Right cardiac atrium (tissue), 5 donors: Measurements from ENCODE around the gene PZP. TPM values are rescaled to one million over a fixed set of nuclear protein-coding genes. Genes with fewer than 3 reads are reported as not detected.
"Not testable (repeated sequence)": the region's sequence is repeated elsewhere in the genome, so short reads cannot be mapped to it uniquely, and the experiment has no call there.

Experiments
- ATAC-seq, 2 donors: fragments of 200-7000 bp; cut with Tn5 transposase; one replicate each; pipeline versions ENCODE4 v1.8.0 to v1.9.1; 2020; ENCODE audit warnings: moderate library complexity in 2 of 2, mild to moderate bottlenecking in 1 of 2
- DNase-seq, 3 donors: peaks; one replicate each; pipeline ENCODE4 v3.0.0-alpha.2; 2020
- H3K27ac ChIP-seq: one replicate; pipeline ENCODE4 v1.5.1; 2013; ENCODE audit warnings: mild to moderate bottlenecking, low read length, control low read depth, moderate library complexity
- H3K27me3 ChIP-seq: one replicate; pipeline ENCODE4 v1.6.1; 2013; ENCODE audit not compliant: control insufficient read depth, insufficient read depth
- H3K4me1 ChIP-seq: one replicate; pipeline ENCODE4 v1.6.1; 2013; ENCODE audit warnings: low read length; ENCODE audit not compliant: control insufficient read depth, insufficient read depth
- H3K4me3 ChIP-seq: one replicate; pipeline ENCODE4 v1.5.1; 2013; ENCODE audit warnings: low read length, control low read depth
- H3K9me3 ChIP-seq: one replicate; pipeline ENCODE4 v1.6.1; 2013; ENCODE audit warnings: low read length; ENCODE audit not compliant: control insufficient read depth
- WGBS: extraction: QIAGEN DNeasy Blood & Tissue Kit; methylation state at CpG from one replicate; pipeline ENCODE4 v1.1.7; 2013; 5-methylcytosine and 5-hydroxymethylcytosine counted together
- intact Hi-C, 4 donors: fragments of 100-400 bp; cut with DNase I; formaldehyde crosslinking; loops; one replicate each; pipeline versions ENCODE4 v1.11.0 to v1.14.0; 2022 to 2023
- polyA plus RNA-seq: library from polyadenylated mRNA; stranded (reverse); fragments of 200-250 nt; gene quantifications from one replicate; pipeline ENCODE4 v1.2.3, GENCODE V29; 2013
- total RNA-seq, 4 donors: library from RNA; stranded (reverse); fragmentation: NEBNext Ultra II Directional; extraction: Animal tissue kit (Norgen Biotek cat#: 25700); gene quantifications; one replicate each; pipeline ENCODE4 v1.2.1, GENCODE V29; 2021
- donor health status: healthy with polysubstance abuse.
- donor health status: DM: no; HTN: yes; CAD: no.
- donor health status: DM: no; HTN: no; CAD: no.
- donor health status: DM: no; HTN: yes; CAD: no; lungs with severe emphysema.
- donor health status: DM: yes; HTN: yes; CAD: no.

The PZP gene
- total and polyA plus RNA-seq, 5 donors, result 0.14 to 0.74 (median 0.39) TPM

GRCh38 chr12:9240776-9241175 is 32.6 kb upstream of the PZP start:
- H3K27me3 ChIP-seq, result no peaks in the 10 kb centered on the region
- intact Hi-C loops, result no loop called here
- ATAC-seq (peak in 1 of 2 donors; percentile 40), DNase-seq (no peak)
- no peaks in the 10 kb centered on the region for H3K4me1 ChIP-seq
- no peak overlapping the region for H3K27ac ChIP-seq
- WGBS, result 78% methylated on average over 5 of the region's 5 CpGs
- H3K4me3 ChIP-seq, result peak overlapping the region; percentile 61
- no peaks in the 10 kb centered on the region for H3K9me3 ChIP-seq

GRCh38 chr12:9240004-9240635 is 31.9 kb upstream of the PZP start:
- peak in 1 of 2 donors; percentile 41 for ATAC-seq
- intact Hi-C loops, H3K27me3 ChIP-seq, H3K9me3 ChIP-seq, H3K4me1 ChIP-seq: not testable (repeated sequence)
- peak overlapping the region; percentile 33 for H3K27ac ChIP-seq
- peak; percentile 22 to 58 (median 53) for DNase-seq
- peak overlapping the region; percentile 61 for H3K4me3 ChIP-seq
- 19% methylated on average over 30 of the region's 33 CpGs for WGBS

DNA sequence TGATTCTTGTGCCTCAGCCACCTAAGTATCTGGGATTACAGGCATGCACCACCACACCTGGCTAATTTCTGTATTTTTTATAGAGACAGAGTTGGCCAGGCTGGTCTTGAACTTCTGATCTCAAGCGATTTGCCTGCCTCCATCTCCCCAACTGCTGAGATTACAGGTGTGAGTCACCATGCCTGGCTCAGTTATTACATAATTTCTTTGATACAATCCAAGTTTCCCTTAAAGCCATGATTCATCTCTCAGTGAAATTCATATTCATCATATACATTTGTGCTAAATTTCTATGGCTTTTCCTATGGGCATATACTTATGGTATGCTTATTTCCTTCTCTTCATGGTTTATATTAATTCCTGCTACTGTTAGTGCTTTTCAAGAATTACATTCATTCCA is 29.1 kb upstream of the PZP start:
- 82% methylated on average over 1 of the region's 1 CpG for WGBS
- no peak for DNase-seq
- no peak for ATAC-seq
- H3K4me3 ChIP-seq, result no peak overlapping the region
- intact Hi-C loops, result no loop called here
- no peaks in the 10 kb centered on the region for H3K4me1 ChIP-seq
- no peaks in the 10 kb centered on the region for H3K27me3 ChIP-seq
- H3K27ac ChIP-seq, result no peak overlapping the region
- no peaks in the 10 kb centered on the region for H3K9me3 ChIP-seq

DNA sequence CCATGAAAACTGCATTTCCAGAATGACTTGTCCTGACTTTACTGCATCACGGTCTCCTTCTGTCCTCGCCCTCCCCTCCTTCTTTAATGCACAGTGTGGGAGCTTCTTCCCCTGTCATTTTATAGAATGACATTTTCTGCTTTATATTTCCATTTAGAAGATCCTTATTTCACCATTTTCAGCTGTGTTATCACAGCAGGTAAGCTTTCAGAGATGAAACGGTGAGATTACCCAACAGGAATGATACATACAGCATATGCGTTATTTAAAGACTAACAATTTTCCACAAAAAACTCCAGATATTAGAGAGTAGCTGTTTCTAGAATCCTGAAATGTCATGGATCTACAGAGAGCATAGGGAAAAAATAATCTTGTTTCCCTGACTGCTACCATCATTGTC is 27.3 kb upstream of the PZP start:
- Histone ChIP-seq H3K27ac (no peak overlapping the region), H3K9me3 (no peaks in the 10 kb centered on the region), H3K4me1 (no peaks in the 10 kb centered on the region), H3K27me3 (no peaks in the 10 kb centered on the region), H3K4me3 (no peak overlapping the region)
- no peak for DNase-seq
- intact Hi-C loops, result no loop called here
- no peak for ATAC-seq
- 94% methylated on average over 4 of the region's 4 CpGs for WGBS

GRCh38 chr12:9227950-9228349 is 19.8 kb upstream of the PZP start:
- intact Hi-C loops, result no loop called here
- WGBS, result 78% methylated on average over 8 of the region's 8 CpGs
- Histone ChIP-seq H3K4me1 (no peaks in the 10 kb centered on the region), H3K4me3 (no peak overlapping the region), H3K27ac (no peak overlapping the region), H3K27me3 (no peaks in the 10 kb centered on the region), H3K9me3 (no peaks in the 10 kb centered on the region)
- DNase-seq (no peak), ATAC-seq (no peak)

DNA sequence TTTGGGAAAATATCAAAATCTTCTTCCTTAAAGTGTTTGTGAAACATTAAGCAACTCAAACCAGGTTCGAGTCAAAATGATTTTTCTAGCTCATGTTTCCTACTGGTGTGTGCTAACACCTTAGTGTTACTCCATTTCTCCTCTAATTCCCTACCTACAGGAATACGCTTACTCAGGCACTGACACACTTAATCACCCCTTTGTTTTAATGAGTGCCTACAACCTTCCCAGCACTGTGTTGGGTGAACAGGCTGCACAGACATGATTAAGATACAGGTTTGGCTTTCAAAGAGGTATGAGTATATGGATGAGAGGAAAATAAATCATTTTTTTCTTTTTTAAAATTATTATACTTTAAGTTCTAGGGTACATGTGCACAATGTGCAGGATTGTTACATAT is 15.6 kb upstream of the PZP start:
- Histone ChIP-seq H3K4me1 (no peaks in the 10 kb centered on the region), H3K27me3 (no peaks in the 10 kb centered on the region), H3K27ac (no peak overlapping the region), H3K4me3 (no peak overlapping the region), H3K9me3 (no peaks in the 10 kb centered on the region)
- WGBS, result 91% methylated on average over 2 of the region's 2 CpGs
- ATAC-seq, result no peak
- no peak for DNase-seq
- intact Hi-C loops, result no loop called here

DNA sequence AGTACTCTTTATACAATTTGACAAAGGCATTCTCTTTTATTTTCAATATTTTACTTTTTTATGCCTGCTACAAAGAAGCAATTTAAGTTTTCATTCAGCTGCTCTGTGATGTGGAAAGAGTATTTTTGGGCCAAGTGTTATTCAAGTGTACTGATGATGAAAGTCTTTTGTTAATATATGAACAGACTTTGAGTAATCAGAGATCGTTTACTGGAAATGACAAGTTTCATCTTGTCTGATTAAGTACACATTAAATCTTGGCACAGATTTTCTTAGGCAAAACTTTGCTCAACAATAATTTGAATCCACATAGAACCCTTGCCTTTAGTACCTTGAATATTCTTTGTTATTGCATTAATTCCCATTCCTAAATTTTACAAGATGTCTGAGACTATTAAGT is 13.3 kb upstream of the PZP start:
- no peak for ATAC-seq
- no peaks in the 10 kb centered on the region for H3K4me1 ChIP-seq

GRCh38 chr12:9221011-9221410 is 12.8 kb upstream of the PZP start:
- H3K4me3 ChIP-seq, H3K27ac ChIP-seq, H3K9me3 ChIP-seq, intact Hi-C loops, ATAC-seq, DNase-seq, H3K4me1 ChIP-seq, H3K27me3 ChIP-seq: not testable (repeated sequence)
- WGBS, result 78% methylated on average over 9 of the region's 9 CpGs

More for the DNA sequence above, 13.3 kb upstream of the PZP start:
- no peaks in the 10 kb centered on the region for H3K27me3 ChIP-seq
- intact Hi-C loops, result no loop called here
- DNase-seq, result no peak
- H3K27ac ChIP-seq, result no peak overlapping the region
- H3K9me3 ChIP-seq, result no peaks in the 10 kb centered on the region
- no peak overlapping the region for H3K4me3 ChIP-seq
- WGBS, result 33% methylated on average over 1 of the region's 1 CpG

- Histone ChIP-seq H3K27me3 (no peaks in the 10 kb centered on the region), H3K27ac (no peak overlapping the region), H3K9me3 (no peaks in the 10 kb centered on the region), H3K4me1 (no peaks in the 10 kb centered on the region), H3K4me3 (no peak overlapping the region)
- DNase-seq (no peak), ATAC-seq (no peak)
- WGBS, result 96% methylated on average over 2 of the region's 2 CpGs
- intact Hi-C loops, result no loop called here
Observed at GRCh38 chr12:9214534-9214933, 6.3 kb upstream of the PZP start.

GRCh38 chr12:9211687-9212086 is 3.5 kb upstream of the PZP start:
- ATAC-seq, result no peak
- H3K9me3 ChIP-seq, result no peaks in the 10 kb centered on the region
- intact Hi-C loops, result no loop called here
- WGBS, result 98% methylated on average over 1 of the region's 1 CpG
- DNase-seq, result no peak
- no peaks in the 10 kb centered on the region for H3K27me3 ChIP-seq
- no peaks in the 10 kb centered on the region for H3K4me1 ChIP-seq
- no peak overlapping the region for H3K4me3 ChIP-seq
- no peak overlapping the region for H3K27ac ChIP-seq

DNA sequence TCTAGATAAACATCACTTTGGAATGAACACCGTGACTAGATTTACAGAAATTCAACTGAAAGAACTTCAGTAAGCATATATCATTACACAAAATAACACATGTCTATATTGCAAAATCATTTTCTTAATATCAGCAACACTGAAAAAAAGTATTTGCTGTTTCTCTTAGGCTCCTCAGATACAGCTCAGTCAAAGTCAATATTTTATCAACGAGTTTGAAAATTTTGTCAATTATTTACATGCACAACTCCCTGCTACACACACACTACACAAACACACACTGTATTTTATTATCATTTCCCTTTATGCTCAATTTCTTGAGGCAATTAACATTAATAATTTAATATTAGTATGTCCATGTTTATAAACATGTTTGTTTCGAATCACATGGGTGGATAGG is 3.8 kb downstream of the PZP start:
- no peaks in the 10 kb centered on the region for H3K4me1 ChIP-seq
- H3K27me3 ChIP-seq, result no peaks in the 10 kb centered on the region
- no peaks in the 10 kb centered on the region for H3K9me3 ChIP-seq
- no peak overlapping the region for H3K4me3 ChIP-seq
- no peak for DNase-seq
- no peak for ATAC-seq
- H3K27ac ChIP-seq, result no peak overlapping the region
- WGBS, result 78% methylated on average over 3 of the region's 3 CpGs
- intact Hi-C loops, result no loop called here

DNA sequence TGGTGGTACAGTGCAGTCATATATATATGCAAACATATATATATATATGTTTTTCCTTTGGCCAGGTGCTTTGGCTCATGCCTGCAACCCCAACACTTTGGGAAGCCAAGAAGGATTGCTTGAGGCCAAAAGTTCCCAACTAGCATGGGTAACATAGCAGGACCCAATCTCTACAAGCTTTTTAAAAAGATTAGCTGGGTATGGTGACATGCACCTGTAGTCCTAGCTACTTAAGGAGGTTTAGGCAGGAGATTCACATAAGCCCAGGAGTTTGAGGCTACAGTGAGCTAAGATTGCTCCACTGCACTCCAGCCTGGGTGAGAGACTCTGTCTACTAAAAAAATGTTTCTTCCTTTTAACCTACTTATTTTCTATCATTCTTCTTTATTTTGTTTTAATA is 10.2 kb downstream of the PZP start:
- Histone ChIP-seq H3K27me3 (no peaks in the 10 kb centered on the region), H3K27ac (no peak overlapping the region), H3K9me3 (no peaks in the 10 kb centered on the region), H3K4me1 (no peaks in the 10 kb centered on the region), H3K4me3 (no peak overlapping the region)
- intact Hi-C loops, result no loop called here
- DNase-seq, result no peak
- no peak for ATAC-seq
